ENCODE measurements around the gene CNNM4.
"Not testable (repeated sequence)": the region's sequence is repeated elsewhere in the genome, so short reads cannot be mapped to it uniquely, and the experiment has no call there.

Gene CNNM4

GRCh38 chr2:96792772-96793749, 32.4 kb downstream of the CNNM4 start:
- no peak for DNase-seq

DNA sequence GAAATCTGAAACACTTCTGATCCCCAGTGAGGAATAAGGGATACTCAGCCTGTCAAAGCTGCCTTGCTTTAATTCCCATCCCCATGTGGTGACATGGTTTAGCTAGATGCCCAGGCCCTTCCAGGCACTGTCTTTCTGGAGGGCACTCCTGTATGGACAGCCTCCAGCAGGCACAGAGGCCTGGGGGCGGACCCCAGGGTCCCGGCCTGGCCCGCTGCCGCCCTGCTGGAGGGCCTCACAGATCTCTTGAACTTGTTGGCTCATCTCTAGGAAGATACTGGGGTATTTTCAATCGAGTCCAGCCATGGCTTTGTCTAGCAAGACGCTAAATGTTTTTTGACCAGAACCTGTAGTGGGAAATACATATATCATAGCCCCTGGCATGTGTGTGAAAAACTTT, 34.4 kb downstream of the CNNM4 start:
- no peak for DNase-seq

DNA sequence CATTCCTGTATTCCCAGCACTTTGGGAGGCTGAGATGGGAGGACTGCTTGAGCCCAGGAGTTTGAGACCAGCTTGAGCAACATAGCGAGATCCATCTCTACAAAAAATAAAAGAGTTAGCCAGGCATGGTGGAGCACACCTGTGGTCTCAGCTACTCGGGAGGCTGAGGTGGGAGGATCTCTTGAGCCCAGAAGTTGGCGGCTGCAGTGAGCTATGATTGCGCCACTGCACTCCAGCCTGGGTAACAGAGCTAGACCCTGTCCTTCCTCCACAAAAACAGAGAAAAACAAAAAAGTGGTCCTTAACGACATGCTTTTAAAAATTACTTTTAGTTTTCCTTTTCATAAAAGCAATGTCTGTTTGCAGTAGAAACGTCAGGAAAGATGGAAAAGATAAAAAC, 35.8 kb downstream of the CNNM4 start:
- DNase-seq = not testable (repeated sequence)

- no peak for DNase-seq
Observed at GRCh38 chr2:96797066-96797625, 36.4 kb downstream of the CNNM4 start.

DNA sequence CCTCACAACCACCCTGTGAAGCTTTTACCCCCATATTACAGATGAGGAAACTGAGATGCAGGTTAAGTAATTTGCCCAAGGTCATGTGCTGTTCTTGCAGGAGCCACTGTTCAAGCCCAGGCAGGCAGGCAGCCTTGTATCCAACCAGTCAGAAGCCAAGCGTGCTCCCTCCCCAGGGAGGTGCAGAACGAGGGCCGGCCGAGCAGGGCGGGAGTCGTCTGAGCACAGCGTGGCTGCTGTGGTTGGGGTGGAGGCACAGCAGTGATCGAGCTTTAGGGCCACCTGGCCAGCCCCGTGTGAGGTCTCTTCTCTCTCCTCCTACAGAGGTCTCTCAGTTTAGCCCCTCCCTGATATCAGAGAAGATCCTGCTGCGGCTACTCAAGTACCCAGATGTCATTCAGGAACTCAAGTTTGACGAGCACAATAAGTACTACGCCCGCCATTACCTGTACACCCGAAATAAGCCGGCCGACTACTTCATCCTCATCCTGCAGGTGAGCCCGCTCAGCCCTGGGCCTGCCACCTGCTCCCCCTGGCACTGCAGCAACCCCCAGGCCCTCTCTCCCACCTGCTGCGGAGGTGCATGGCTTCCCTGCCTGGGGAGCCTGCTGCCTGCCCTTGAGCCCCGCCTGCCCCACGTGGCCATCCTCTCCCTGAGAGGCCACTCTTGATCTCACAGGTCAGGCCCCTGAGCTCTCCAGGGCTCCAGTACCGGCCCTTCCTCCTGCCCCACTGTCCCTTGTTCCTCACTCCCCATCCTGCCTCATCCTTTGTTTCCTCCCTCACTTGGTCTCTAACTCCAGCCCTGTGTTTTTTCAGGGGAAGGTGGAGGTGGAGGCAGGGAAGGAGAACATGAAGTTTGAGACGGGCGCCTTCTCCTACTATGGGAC, 38.3 kb downstream of the CNNM4 start:
- no peak for DNase-seq

GRCh38 chr2:96799623-96799935, 38.9 kb downstream of the CNNM4 start:
- no peak for DNase-seq

DNA sequence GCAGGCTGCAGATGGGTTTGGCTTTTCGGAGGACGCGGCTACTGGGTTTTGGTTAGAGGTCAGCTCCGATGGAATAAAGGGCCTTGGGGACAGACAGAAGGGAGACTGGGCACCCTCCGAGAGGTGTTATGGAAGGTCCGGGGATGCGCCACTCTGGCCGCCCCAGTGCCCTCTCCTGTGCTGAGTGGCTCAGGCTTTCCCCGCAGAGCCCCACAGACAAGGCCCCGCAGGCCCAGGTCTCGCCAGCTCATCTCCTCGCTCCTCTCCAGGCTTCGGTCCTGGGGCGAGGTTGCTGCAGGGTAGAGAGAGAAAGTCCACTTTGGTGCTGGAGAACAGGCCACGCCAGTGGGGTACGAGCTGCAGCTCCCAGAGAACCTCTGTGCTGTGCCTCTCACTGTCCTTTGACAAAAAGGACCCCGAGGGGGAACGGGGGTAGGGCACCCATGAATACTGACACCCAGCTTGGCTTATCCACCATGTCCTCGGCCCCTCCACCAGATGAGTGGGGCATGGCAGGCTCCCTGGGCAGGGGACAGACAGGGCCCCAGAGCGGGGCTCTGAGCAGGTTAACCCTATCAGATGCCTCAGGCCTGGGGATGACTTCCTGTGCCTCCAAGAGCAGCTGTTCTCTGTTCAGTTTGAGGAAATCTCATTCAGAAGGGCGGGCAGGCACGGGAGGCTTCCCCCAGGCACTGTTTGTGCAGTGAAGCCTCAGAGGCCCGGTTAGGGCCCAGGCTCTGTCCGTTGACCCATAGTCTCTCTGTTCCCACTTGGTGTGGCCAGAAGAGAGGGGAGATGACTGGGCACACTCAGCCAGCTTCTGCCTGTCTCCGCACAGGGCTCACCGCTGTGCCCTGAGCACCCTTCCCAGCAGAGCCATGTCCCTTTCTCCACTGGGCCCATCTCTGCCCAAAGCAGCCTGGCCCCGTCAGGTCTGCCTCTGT, 39.6 kb downstream of the CNNM4 start:
- DNase-seq = no peak

DNA sequence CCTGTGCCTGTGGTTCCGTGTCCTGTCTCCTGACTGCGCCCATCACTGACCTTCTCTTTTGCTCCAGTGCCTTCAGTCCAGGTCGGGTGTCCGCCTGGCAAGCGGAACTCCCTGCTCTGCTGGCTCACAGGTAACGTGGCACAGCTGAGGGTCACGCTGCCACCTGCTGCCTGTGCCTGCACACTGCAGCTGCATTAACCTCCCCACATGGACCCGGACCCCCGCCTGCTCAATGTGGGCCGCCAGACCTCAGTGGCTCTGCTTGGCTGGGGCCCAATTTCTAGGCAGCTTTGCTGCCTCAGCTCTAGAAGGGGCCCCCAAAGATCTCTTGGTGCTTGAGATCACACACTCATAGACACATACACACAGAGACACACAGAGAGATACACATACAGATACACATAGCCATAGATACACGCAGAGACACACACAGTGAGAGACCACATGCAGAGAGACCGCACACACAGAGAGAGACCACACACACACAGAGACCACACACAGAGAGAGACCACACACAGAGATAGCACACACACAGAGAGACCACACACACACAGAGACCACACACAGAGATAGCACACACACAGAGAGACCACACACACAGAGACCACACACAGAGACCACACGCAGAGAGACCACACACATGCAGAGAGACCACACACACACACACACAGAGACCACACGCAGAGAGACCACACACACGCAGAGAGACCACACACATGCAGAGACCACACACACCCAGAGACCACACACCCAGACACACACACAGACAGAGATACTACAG, 40.5 kb downstream of the CNNM4 start:
- peak in 35 of 56 donors; percentile 13 to 76 (median 37) for DNase-seq

GRCh38 chr2:96801786-96802595, 41.3 kb downstream of the CNNM4 start:
- no peak for DNase-seq

DNA sequence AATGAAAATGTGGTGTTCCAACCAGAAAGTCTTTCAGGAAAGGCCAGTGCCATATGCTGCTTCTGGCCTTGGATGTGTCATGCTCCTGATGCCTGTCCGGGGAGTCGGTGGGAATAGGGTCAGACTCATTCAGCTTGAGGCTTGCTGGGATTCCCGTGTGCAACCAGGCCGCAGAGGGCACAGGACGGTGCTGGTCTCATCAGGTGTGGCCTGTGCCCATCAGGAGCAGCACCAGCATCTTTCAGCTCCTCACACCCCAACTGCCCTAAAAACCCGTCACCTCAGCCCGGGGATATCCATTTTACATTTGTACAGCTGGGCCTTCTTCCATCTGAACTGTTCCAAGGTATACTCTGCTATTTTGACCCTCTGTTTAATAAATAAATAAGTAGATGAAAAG, 42.0 kb downstream of the CNNM4 start:
- DNase-seq = no peak

DNA sequence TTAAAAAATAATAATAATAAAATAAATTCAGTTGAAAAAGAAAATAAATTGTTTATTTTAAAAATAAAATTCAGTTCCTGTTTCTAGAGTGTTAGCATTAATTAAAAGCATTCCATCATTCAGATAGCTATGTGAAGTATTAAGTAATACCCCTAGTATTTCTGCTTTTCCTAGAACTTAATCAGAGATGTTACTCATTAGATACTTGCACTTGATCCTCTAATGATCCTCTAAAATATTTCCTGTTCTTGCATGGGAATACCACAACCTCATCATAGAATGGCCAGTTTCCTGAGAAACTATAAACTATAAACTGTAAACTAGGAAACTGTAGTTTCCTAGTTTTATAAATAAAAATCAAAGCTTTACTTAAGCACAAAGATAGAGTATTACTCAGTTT, 44.3 kb downstream of the CNNM4 start:
- no peak for DNase-seq

DNA sequence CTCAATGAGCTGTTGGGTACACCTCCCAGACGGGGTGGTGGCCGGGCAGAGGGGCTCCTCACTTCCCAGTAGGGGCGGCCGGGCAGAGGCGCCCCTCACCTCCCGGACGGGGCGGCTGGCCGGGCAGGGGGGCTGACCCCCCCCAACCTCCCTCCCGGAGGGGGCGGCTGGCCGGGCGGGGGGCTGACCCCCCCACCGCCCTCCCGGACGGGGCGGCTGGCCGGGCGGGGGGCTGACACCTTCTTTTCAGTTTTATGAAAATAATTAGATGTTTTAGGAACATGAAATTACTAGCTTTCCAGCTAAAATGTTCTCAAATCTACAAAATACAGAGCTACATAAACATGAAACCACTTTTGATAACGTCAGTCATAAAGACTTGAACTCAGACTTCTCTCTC, 45.2 kb downstream of the CNNM4 start:
- DNase-seq = not testable (repeated sequence)

- DNase-seq = no peak
Observed at GRCh38 chr2:96806468-96807126, 45.9 kb downstream of the CNNM4 start.

DNA sequence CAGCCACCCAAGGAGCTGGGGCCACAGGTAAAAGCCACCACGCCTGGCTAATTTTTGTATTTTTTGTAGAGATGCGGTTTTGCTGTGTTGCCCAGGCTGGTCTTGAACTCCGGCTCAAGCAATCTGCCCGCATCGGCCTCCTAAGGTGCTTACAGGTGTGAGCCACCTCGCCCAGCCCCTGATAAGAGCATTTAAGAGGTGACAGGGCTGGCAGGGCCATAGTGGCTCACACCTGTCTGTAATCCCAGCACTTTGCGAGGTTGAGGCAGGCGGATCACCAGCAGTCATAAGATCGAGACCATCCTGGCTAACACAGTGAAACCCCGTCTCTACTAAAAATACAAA, 46.4 kb downstream of the CNNM4 start:
- no peak for DNase-seq

DNA sequence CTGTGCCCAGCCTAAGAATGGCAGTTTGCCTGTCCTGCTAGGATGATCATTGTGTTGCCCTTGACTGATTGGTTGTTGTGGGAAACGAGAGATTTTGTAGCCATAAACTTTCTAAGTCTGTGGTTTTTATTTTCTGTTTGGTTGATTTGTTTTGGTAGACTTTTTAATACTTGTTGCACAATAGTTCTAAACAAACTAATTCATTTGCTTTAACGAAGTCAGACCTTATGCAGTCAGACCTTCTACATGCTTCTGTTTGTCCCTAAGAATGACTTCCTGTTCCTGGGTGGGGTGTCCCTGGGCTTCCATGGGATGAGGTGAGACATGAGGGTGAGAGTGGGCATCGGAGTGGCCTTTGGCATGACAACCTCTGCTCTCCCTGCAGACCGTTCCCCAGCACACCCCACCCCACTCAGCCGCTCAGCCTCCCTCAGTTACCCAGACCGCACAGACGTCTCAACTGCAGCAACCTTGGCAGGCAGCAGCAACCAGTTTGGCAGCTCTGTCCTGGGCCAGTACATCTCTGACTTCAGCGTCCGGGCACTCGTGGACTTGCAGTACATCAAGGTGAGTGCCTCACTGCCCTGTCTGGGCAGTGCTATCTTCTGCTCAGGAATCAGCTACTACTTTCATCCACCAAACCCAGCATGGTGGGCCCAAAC, 47.6 kb downstream of the CNNM4 start:
- DNase-seq = no peak

DNA sequence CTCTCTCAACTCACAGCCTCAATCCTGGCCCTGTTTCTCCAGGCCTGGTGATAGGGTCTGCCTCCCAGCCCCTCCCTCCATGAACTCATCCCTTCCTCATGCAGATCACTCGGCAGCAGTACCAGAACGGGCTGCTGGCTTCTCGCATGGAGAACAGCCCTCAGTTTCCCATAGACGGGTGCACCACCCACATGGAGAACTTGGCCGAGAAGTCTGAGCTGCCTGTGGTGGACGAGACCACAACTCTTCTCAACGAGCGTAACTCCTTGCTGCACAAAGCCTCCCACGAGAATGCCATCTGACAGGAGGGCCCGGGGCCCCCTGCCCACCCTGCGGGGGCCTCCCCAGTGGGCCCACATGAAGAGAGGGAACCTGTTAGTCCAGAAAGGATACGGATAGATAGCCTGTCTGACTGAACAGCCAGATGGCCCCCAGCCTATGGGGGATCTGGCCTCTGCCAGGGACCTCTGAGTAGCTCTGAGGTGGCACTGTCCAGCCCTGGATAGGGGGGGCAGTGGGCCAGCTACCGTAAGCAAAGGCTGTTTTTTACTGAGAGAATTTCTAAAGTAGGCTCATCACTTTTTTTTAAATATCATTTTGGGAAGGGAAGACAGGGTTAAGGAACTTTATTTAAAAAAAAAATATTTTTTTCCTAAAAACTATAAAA, 48.6 kb downstream of the CNNM4 start:
- DNase-seq = no peak

DNA sequence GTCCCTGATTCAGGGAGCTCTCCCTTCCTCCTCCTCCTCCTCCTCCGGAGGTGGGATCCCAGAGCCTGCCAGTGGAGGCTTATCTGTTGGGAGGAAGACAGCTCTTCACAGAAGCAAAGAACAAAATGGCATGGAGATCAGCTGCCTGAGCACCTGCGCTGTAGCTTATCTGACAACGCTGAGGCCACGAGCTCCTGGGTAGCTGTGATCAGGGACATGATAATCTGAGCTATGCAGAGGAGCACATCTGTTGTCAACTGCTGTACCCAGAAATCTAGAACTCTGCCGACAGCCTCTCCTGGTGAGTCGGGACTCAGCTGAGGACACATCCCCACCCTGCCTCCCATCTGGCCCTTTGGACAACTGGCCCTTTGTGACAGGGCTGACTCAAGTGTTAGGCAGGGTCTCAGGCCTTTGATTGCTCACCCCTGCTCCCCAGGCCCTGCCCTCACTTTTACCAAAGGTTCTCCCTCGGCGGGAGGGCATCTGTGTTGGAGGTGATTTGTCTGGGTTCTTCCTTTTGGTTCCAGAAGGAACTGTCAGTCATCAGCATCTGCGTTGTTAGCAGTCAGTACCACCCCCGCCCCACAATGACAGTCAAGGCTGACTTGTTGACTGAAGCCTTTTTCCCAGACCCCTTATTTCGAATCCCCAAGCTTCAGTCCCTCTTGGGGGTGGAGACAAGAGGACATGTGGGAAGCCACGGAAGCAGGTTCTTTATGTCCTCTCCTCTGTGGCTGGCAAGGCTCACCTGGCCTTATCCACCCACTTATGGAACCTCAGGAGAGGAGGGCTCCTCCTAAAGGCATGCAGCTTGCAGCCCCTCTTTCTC, 49.5 kb downstream of the CNNM4 start:
- peak in 3 of 56 donors; percentile 12 to 27 (median 12) for DNase-seq

Data from amygdala (tissue), 56 donors.